SK-N-SH (cell line): ENCODE data around the gene ARHGAP15.
A peak's percentile ranks its signal among the peaks of the same experiment; 100 is the strongest.

Source experiments
- CTCF ChIP-seq: fragments of 200-600 bp; sonication (generic); IDR thresholded peaks from 2 replicates; pipeline ENCODE4 v1.6.1; 2017; ENCODE audit warnings: antibody characterized with exemption, mild to moderate bottlenecking, moderate library complexity
- ELF1 ChIP-seq: IDR thresholded peaks from 2 replicates; pipeline ENCODE4 v1.4.0; 2012
- FOXM1 ChIP-seq: IDR thresholded peaks from 2 replicates; pipeline ENCODE4 v1.4.0; 2012; ENCODE audit warnings: low read depth, mild to moderate bottlenecking
- IRF3 ChIP-seq: fragments of 150-350 bp; IDR thresholded peaks from 2 replicates; pipeline ENCODE4 v1.6.1; 2016; ENCODE audit warnings: mild to moderate bottlenecking, low read depth, low read length
- MXI1 ChIP-seq: IDR thresholded peaks from 2 replicates; pipeline ENCODE4 v1.6.1; 2012; ENCODE audit warnings: mild to moderate bottlenecking, low read depth, low read length, improper control_type of control experiment
- PBX3 ChIP-seq: IDR thresholded peaks from 2 replicates; pipeline ENCODE4; 2012
- POLR2AphosphoS5 ChIP-seq: IDR thresholded peaks from 2 replicates; pipeline ENCODE4 v1.6.1; 2012; ENCODE audit warnings: low read depth, low read length
- RFX5 ChIP-seq: IDR thresholded peaks from 2 replicates; pipeline ENCODE4 v1.6.1; 2012; ENCODE audit warnings: mild to moderate bottlenecking, improper control_type of control experiment, low read length
- TCF12 ChIP-seq: IDR thresholded peaks from 2 replicates; pipeline ENCODE4 v1.4.0; 2012
- USF1 ChIP-seq: IDR thresholded peaks from 2 replicates; pipeline ENCODE4 v1.4.0; 2012; ENCODE audit warnings: low read depth, borderline replicate concordance
- USF2 ChIP-seq: fragments of 150-350 bp; IDR thresholded peaks from 2 replicates; pipeline ENCODE4 v1.6.1; 2017; ENCODE audit warnings: antibody characterized with exemption, low read length, low read depth, borderline replicate concordance
- ZBTB33 ChIP-seq: IDR thresholded peaks from 2 replicates; pipeline ENCODE4 v1.4.0; 2012; ENCODE audit warnings: low read depth, borderline replicate concordance

GRCh38 chr2:143582046-143582747 lies 453.0 kb downstream of the ARHGAP15 start:
- TF ChIP-seq IRF3 (no peak), CTCF (peak; percentile 38), POLR2AphosphoS5 (no peak), USF2 (no peak), MXI1 (no peak), RFX5 (no peak), FOXM1 (no peak), USF1 (no peak), PBX3 (no peak), ELF1 (no peak), ZBTB33 (no peak), TCF12 (no peak)
